Measurements from ENCODE around the gene ALPK3. TPM values are rescaled to one million over a fixed set of nuclear protein-coding genes. Genes with fewer than 3 reads are reported as not detected.

The ALPK3 gene
- total and polyA plus RNA-seq, 10 of the 15 experiments (the other 5 are each of a cell fraction or from before 2014, with no cell fraction given): under 0.01 to 0.05 (median 0.02) TPM; not detected in 6

- Histone ChIP-seq H3K27ac (ENCODE audit: control insufficient read depth, insufficient read depth) (no peak overlapping the region), H3K4me3 (no peak overlapping the region), H3K27me3 (replicated peaks in 1 of 2; ENCODE audit: control insufficient read depth in 2 of 2, insufficient read depth in 2 of 2, low read length in 1 of 2) (peaks cover 0 to 5% of the 10 kb centered on the region in 2 experiments; a peak in 2 of 4 replicates), H3K36me3 (ENCODE audit: control insufficient read depth in 2 of 2, insufficient read depth in 2 of 2, low read length in 1 of 2) (no peaks in the 10 kb centered on the region), H3K4me2 (ENCODE audit: control insufficient read depth, insufficient read depth) (no peak overlapping the region), H3K9me3 (replicated peaks; ENCODE audit: control insufficient read depth, insufficient read depth, low read length) (no peaks in the 10 kb centered on the region), H3K79me2 (ENCODE audit: control insufficient read depth, insufficient read depth, low read length) (no peaks in the 10 kb centered on the region), H4K20me1 (ENCODE audit: control insufficient read depth, insufficient read depth) (no peaks in the 10 kb centered on the region), H3K9ac (ENCODE audit: control insufficient read depth, insufficient read depth, low read length) (no peak overlapping the region), H2AFZ (ENCODE audit: control insufficient read depth, low read depth, low read length) (no peak overlapping the region), H3K4me1 (ENCODE audit: control insufficient read depth, insufficient read depth, low read length) (no peaks in the 10 kb centered on the region)
- intact Hi-C loops (cut with micrococcal nuclease; ENCODE audit: unreplicated experiment) (loop anchor here (10.0 kb wide), 1 partner anchor 204 kb away; no protein-coding TSS in a partner anchor), in situ Hi-C loops (cut with MboI) (no loop called here)
- CTCF ChIA-PET: interaction anchor here (0.9 to 1.1 kb wide), 2 partner anchors 37 to 87 kb away, joined by 4 to 6 read pairs; no protein-coding TSS in a partner anchor
- SMC1A ChIA-PET (ENCODE audit: uncharacterized antibody, unreplicated experiment): no interaction called here
- no TSS peak for BruUV-seq (replicated peaks)
- ATAC-seq: no peak
- POLR2A ChIA-PET: no interaction called here
- WGBS (ENCODE audit: insufficient coverage, insufficient replicate concordance, low lambda C conversion rate, missing lambda C conversion rate): 64% methylated on average over 12 of the region's 12 CpGs
- TF ChIP-seq, protein P1, sequence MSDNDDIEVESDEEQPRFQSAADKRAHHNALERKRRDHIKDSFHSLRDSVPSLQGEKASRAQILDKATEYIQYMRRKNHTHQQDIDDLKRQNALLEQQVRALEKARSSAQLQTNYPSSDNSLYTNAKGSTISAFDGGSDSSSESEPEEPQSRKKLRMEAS (IDR thresholded peaks at IDR 0.05; ENCODE audit: low read depth, low read length): no peak
- no peak for TF ChIP-seq RUNX3 (IDR thresholded peaks at IDR 0.05; ENCODE audit: low read length)
- TF ChIP-seq SMAD5 (IDR thresholded peaks at IDR 0.05; ENCODE audit: low read depth): no peak
- TF ChIP-seq CBX5 (IDR thresholded peaks at IDR 0.05; ENCODE audit: low read depth): no peak
- TF ChIP-seq SREBF1 (IDR thresholded peaks at IDR 0.05; ENCODE audit: low read length): no peak
- TF ChIP-seq CBX3 (IDR thresholded peaks at IDR 0.05; ENCODE audit: borderline replicate concordance, low read depth): no peak
- no peak for TF ChIP-seq IRF4 (IDR thresholded peaks at IDR 0.05; ENCODE audit: low read depth, low read length)
- no peak for TF ChIP-seq GATAD2B (conservative IDR thresholded peaks at IDR 0.05; ENCODE audit: low read depth)
- no peak for TF ChIP-seq CHD4 (IDR thresholded peaks at IDR 0.05)
- no peak for TF ChIP-seq FOS (IDR thresholded peaks at IDR 0.05; ENCODE audit: borderline replicate concordance, extremely low read depth, insufficient read length)
- TF ChIP-seq IKZF2 (IDR thresholded peaks at IDR 0.05): no peak
- TF ChIP-seq, protein P2, sequence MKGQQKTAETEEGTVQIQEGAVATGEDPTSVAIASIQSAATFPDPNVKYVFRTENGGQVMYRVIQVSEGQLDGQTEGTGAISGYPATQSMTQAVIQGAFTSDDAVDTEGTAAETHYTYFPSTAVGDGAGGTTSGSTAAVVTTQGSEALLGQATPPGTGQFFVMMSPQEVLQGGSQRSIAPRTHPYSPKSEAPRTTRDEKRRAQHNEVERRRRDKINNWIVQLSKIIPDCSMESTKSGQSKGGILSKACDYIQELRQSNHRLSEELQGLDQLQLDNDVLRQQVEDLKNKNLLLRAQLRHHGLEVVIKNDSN (IDR thresholded peaks at IDR 0.05; ENCODE audit: borderline replicate concordance, extremely low read length, insufficient read depth, low read depth, low read length): no peak
- TF ChIP-seq MLLT1 (IDR thresholded peaks at IDR 0.05): no peak
- TF ChIP-seq NKRF (conservative IDR thresholded peaks at IDR 0.05): no peak
- TF ChIP-seq HDGF (IDR thresholded peaks at IDR 0.05): no peak
- TF ChIP-seq, protein P3, sequence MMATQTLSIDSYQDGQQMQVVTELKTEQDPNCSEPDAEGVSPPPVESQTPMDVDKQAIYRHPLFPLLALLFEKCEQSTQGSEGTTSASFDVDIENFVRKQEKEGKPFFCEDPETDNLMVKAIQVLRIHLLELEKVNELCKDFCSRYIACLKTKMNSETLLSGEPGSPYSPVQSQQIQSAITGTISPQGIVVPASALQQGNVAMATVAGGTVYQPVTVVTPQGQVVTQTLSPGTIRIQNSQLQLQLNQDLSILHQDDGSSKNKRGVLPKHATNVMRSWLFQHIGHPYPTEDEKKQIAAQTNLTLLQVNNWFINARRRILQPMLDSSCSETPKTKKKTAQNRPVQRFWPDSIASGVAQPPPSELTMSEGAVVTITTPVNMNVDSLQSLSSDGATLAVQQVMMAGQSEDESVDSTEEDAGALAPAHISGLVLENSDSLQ (IDR thresholded peaks at IDR 0.05): no peak
- TF ChIP-seq, protein P4, sequence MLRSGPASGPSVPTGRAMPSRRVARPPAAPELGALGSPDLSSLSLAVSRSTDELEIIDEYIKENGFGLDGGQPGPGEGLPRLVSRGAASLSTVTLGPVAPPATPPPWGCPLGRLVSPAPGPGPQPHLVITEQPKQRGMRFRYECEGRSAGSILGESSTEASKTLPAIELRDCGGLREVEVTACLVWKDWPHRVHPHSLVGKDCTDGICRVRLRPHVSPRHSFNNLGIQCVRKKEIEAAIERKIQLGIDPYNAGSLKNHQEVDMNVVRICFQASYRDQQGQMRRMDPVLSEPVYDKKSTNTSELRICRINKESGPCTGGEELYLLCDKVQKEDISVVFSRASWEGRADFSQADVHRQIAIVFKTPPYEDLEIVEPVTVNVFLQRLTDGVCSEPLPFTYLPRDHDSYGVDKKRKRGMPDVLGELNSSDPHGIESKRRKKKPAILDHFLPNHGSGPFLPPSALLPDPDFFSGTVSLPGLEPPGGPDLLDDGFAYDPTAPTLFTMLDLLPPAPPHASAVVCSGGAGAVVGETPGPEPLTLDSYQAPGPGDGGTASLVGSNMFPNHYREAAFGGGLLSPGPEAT (IDR thresholded peaks at IDR 0.05; ENCODE audit: low read depth): no peak
- RAD21 ChIA-PET (ENCODE audit: unreplicated experiment): no interaction called here
- no peak for FAIRE-seq
- no peak for DNase-seq (ENCODE audit: low read depth, low spot score)
These were observed 23.7 kb downstream of the ALPK3 start for GRCh38 chr15:84840741-84841429.

Measured in GM12878 (cell line).